HG02798 (cell line): ENCODE results near the gene ADARB2.
"Not testable (repeated sequence)": the region's sequence is repeated elsewhere in the genome, so short reads cannot be mapped to it uniquely, and the experiment has no call there.

Experiments
- ATAC-seq: cut with Tn5 transposase; IDR thresholded peaks from one replicate; pipeline ENCODE4 v1.9.1; 2021; ENCODE audit warnings: mild to moderate bottlenecking; ENCODE audit not compliant: unreplicated experiment, poor library complexity

The ADARB2 gene

DNA sequence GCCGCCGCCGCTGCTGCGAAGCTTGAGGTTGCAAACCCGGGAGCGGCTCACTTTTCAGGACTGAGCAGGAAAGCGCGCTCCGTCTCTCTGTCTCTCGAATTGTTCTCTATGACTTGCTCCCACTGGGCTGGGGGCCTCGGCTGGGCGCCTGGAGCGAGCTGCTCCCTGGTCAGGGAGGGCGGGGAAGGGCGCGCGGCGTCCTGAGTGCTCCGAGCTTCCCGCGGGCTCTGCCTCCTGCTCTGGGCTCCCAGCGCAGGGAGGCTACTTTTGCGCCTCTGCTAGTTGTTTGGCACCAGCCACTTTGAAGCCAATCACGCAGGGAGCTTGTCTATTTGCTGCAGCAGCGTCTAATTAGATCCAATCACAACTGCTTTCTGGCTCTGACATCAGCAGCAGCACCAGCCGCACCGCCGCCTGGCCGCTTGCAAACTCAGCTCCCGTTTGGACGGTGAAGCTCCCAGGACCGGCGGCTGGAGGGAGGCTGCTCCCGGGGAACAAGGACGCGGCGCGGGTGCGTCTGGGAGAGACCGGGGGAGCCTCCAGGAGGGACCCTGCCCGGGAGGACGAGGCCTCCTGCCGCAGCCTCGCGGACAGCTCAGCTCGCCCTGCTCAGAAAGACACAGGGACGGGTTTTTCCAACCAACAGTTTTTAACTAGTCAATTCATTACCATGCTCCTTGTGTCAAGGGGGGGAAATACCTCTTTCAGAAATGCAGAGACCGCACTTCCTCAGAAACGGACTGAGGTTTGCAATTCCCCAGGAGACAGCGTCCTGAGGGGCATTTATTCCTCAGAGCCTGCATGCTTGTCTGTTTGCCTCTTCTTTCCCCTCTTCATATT, at the start of gene ADARB2:
Gene ADARB2, minus strand, starts transcription at position 304 of the 840 bp plus-strand sequence.
- peak; percentile 84 for ATAC-seq

DNA sequence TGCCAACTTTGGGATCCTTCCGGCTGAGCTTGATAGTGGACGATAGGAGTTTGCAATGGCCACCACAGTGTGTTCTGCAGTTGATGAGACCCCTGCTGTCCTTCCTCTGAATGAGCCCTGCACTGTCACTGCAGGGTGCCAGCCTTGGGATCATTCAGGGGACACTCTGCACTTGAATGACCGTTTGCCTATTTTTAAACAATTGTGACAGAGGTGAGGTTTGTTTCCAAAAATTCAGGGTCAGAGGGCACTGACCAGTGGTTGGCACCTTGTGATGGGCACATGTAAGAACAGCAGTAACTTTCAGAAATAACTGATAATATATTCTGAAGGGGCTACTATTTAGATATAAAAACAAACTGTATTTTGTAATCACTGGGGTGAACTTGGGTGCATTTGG, 48.5 kb upstream of the ADARB2 start:
- ATAC-seq = no peak

DNA sequence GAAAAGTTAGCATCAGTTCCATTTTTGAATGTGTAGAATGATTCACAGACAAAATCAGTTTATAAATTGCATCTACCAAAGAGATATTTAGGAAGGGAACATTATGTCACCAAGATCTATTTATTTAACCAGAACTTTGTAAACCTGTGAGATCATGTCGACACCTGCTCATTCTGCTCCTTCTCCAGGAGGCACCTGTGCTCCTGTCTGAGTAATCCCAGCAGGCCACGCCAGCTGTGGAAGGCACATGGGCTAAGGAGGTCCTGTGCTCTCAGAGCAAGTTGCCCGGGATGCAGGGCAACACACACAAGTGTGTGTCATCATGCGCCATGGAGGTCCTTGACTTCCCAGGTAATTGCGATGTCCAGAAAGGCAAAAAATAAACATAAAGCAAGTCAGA, 45.5 kb upstream of the ADARB2 start:
- ATAC-seq = no peak

DNA sequence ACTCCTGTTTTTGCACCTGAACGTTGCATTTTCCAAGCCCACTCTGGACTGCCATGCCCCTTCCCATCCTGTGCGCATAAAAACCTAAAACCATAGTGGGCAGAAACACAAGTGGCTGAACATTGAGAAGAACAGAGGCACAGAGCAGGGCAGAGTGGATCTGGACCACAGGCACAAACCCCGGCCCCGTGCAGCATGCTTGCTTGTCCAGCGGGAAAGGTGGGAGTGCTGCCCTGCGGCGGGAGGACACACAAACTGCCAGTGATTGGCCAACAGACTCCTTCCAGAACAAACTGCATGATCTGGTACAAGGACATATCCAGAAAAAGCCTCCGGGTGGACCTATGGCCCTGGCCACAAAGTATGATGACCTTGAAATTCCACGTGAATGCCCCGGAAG, 42.5 kb upstream of the ADARB2 start:
- no peak for ATAC-seq

DNA sequence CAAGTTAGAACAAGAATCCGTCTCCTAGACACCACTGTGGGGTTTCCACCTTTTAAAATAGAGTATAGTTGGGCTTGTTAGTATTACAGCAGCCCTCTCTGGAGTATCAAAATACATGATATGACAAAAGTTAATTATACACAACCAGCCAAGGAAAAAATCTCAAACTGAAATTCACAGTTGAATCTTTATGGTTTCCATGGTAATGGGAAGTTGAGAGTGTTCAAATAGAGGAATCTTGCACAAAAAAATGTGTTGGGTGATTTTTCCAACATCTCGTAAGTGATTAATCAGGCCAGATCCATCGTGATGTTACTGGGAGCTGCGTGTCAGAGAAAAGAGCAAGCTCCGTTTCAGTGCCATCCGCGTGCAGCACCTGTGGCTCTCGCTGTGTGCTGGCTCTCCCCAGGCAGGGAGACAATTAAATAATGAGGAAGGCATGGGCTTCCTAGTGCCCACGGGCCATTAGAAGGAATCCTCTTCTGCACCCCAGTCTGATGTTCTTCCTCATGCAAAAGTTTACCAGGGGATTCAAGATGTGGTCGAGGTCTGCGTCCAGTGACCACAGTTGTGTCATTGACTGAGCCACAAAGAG, 41.1 kb upstream of the ADARB2 start:
- ATAC-seq = no peak

DNA sequence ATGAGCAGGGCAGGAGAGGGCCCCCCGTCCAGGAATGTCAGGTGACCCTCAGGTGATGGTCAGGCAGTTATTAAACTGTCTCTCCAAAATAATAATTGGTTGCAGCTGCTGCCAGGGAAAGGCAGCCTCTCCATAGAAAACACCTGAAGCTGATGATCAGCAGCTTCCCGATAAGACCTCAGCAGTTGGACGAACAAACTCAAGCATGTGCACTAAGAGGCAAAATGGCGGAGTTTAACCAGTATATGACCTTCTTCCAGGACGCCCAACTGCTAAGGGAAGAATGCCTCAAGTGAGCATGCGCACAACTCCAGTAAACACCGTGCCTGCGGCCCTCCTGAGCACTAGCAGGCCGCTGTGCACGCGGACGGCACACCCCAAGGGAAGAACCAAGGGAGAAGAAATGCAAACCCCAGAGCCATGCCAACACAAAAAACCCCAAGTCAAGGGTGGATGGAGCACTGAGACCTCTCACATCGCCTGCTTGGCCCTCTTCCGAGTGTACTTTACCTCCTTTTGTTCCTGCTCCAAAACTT, 38.9 kb upstream of the ADARB2 start:
- no peak for ATAC-seq

DNA sequence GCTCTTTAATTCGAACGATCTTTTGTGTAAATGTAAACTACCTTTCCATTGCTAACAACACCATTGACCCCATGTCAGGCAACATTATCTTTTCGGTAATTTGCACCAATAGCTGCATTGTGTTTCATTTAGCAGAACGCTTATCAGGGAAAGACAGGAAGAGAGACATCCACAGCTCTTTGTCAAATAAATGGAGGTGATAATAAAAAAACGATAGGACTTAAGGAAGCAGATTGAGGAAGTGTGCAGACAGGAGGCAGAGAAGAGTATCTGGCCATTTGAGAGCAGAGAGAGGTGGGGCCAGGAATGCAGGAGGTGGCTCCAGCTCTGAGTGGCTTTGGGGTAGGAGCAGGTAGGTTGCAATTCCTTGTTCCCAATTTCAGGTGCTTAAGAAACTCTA, 37.5 kb upstream of the ADARB2 start:
- ATAC-seq = no peak

DNA sequence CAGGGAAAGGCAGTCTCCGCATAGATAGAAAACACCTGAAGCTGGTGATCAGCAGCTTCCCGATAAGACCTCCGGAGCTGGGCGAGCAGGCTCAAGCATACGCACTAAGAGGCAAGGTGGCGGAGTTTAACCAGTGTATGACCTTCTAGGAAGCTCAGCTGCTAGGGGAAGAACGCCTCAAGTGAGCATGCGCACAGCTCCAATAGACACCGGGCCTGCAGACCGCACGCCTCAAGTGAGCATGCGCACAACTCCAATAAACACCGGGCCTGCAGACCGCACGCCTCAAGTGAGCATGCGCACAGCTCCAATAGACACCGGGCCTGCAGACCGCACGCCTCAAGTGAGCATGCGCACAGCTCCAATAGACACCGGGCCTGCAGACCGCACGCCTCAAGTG, 35.9 kb upstream of the ADARB2 start:
- not testable (repeated sequence) for ATAC-seq

DNA sequence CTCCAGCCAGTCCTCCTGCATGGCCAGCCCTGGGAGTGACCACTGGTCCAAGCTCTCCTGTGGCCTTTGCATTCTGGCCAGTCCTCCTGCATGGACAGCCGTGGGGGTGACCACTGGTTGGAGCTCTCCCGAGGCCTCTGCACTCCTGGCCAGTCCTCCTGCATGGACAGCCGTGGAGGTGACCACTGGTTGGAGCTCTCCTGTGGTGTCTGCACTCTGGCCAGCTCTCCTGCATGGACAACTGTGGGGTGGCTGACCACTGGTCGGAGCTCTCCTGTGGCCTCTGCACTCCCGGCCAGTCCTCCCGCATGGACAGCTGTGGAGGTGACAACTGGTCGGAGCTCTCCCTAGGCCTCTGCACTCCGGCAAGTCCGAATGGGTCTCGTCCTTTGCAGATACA, 28.7 kb upstream of the ADARB2 start:
- ATAC-seq = no peak

DNA sequence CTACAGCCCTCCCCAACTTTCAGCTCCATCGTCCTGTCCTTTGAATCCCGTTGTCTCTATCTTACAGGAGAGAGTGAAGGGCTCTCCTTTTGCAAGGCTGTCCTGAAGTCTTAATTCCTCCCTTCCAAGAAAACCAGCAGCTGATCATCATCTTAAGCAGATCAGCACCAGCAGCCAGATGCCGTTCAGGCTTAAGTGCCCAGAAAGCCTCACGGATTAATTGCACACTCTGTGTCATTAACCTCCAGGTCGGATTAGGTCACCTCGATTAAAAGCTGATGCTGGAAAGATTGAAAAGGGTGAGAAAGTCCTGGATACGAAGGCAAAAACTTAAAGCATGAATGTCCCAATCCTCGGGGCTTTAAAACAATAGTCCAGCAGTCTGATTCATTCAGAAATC, 24.8 kb upstream of the ADARB2 start:
- ATAC-seq = no peak

DNA sequence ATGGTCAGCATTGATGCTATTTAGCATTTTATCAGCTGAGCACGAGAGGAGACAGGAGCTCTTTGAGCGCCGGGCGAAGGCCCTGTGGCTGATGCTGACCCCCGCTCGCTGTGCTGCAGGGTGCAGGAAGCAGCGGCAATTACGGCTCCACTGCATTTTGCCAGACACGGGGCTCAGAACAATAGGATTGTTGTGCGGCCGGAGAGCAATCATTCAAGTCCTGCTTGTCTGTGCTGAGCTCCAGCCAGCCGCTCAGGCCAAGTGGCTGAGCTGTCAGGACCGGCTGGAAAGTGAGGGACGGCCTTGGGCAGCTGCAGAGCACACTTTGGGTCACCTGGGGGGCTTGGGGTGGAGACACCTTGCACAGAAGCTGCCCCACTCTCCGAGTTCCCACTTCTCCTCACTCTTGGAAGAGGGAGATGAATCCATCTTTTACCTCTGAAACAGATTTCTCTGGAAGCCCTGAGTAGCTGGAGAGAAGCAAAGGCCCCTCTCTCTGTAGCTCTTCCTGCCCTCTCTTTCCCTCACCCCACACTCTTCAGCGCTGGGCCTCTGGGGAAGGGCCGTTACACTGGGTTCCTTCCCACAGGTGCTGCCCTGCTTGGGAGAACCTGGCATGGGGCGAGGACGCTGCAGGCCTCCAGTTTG, 17.3 kb upstream of the ADARB2 start:
- ATAC-seq = no peak

DNA sequence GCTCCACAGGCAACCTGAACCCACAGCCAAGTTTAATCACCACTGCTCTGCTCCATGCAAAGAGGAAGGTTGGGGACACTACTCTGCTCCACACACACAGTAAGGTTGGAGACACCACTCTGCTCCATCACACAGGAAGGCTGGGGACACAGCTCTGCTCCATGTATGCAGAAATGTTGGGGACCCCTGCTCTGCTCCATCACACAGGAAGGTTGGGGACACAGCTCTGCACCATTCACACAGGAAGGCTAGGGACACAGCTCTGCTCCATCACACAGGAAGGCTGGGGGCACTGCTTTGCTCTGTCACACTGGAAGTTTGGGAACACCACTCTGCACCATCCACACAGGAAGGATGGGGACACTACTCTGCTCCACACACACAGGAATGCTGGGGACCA, 14.8 kb upstream of the ADARB2 start:
- no peak for ATAC-seq

DNA sequence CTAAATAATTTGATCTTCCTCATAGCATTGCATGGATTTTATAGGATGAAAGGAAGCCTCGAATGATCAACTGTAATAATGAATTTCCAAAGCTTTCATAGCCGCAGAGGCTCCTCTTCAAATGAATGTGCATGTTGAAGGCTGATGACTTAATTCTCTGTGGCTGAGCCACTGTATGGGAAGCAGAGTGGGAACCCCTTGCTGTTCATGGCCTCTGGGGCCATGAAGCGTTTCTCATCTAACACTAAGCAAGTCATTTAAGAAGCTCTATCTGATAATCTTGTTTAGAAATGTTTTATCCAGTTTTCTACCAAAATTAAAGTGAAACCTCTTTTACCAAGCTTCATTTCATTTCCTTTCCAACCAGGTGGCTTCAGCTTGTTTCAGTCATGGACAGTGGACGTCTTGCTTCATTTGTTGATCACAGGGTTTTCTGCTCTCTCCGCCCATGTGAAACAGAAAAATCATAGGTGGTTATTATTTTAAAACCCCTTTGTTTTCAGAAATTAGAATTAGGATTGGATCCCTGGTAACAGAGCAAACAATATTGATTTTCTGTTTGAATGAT, 10.3 kb upstream of the ADARB2 start:
- ATAC-seq = no peak

DNA sequence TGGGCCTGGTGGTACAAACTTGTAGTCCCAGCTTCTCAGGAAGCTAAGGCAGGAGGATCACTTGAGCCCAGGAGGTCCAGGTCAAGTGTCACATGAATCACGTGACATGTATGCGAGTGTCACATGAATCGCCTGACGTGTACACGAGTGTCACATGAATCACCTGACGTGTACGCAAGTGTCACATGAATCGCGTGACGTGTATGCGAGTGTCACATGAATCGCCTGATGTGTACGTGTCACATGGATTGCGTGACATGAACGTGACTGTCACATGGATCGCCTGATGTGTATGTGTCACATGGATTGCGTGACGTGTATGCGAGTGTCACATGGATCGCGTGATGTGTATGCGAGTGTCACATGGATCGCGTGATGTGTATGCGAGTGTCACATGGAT, 9.5 kb upstream of the ADARB2 start:
- no peak for ATAC-seq

DNA sequence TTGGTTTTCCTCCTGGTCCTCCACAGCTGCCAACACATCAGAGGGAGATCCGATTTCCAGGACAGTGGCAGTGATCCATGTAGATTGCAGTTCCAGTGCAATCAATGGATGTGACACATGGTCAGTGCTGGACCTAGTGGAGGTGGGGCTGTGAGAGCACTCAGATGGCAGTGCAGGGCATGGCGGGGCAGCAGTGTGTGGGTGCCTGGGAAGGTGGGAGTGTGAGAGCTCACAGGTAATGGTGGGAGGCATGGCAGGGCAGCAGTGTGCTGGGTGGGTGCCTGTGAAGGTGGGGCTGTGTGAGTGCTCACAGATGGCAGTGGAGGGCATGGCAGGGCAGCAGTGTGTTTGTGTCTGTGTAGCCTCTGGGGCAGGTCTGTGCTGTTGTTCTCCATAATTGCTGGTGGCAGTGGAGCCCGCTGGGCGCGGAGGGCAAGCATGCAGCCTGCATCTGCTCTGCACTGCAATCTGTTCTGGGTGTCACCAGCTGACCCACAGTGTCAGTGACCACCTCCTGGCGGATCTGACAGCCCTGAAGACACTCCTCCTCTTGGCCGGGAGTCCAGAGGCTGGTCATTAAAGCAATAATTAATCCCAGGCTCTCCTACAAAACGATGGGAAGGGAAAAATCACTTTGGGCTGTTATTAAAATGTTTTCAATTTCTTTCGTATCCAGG, 8.6 kb upstream of the ADARB2 start:
- no peak for ATAC-seq

DNA sequence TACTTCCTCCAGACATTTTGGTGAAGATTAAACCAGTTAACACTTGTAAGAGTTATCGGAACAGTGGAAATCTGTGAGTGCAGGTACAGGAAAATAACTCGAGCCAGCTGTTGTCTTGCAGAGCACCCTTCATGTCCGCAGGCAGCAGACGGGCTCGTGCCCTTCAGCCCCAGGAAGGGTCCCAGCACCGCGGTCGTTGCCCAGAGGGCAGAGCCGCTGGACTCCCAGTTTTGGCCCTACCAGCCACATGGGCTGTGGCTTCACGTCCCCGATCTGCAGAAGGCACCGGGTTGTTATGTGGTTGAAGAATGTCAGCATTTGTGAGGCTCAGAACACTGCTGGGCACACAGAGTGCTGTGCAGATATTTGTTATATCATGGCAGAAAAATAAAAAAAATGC, 7.2 kb upstream of the ADARB2 start:
- no peak for ATAC-seq

DNA sequence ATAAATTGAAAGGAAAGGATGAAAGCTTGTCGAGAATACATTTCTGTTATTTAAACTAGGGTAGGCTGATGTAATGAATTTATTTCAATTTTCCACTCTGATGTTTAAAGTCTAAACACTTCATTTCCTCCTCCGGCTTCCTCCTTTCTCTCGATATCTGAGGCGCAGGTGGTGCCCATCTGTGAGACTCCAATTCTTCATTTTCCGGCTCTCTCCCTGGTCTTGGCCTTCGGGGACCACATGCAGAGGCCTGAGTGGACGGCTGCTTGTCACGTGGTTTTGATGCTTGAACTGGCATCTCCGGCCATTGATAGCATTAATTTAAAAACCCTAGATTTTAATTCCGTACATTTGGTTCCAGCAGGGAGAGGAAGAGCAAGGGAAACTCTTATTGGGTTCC, 5.8 kb upstream of the ADARB2 start:
- no peak for ATAC-seq

DNA sequence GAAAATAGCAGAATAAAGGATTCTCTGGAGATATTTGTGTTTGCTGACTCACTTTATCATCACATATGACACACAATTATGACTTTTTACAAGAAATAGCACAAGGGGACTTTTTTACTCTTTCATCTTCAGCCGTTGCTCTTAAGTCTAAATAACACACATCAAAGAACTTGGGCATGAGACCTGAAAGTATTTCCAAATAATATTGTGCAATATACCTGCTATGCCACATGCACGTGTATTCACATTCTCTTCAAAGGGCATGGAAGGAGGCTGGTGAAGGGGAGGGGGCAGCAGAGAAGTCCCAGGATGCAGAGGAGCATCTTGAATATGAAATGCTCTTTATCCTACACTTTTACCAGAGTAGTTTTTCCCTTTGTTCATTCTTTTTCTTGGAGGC, 4.1 kb upstream of the ADARB2 start:
- no peak for ATAC-seq

DNA sequence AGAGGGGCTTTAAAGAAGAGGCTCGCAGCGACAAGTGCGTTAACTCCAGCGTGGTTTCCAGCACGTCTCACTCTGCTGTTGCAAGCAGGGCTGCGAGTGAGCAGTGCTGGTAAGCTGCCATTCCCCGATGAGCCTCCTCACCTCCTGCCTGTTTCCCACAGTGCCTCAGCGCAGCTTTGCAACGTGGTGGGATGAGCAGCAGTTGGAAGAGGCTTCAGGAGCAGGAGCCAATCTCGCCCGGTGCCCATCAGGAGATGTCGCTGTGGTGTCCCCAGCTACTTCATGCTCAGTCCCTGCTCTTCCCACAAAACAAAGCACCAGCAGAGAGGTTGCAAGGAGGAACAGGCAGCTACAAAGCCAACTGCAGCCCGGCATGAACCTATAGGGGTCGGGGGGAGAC, 2.4 kb upstream of the ADARB2 start:
- no peak for ATAC-seq

DNA sequence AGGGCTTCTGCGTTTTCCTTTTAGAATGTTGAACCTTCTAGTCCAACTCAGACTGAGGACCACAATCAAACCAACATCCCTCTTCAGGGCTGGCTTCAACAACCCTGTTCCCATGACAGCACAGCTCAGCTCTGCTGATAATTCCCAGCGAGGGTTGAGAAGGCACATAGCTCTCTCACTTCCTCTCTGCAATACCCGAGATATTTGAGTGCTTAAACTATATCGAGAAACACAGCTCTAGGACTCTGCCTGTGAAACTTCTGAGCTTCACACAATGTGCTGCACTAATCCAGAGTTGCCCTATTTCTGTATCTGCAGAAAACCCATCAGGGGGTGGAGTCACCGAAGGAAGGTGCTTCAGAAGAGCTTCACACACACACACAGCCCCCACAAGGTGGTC, 1.6 kb upstream of the ADARB2 start:
- ATAC-seq = peak; percentile 53

DNA sequence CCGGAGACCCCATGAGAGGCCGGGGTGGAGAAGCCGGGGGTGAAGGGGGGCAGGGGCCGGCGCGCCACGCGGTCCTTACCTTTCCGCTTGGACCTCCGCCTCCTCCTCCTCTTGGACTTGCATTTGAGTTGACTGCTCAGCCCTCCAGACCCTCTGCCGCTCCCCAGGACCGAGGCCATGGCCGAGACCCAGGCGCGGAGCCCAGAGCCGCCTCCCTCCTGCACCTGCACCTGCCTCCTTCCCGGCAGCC, 428 bp downstream of the ADARB2 start:
- ATAC-seq = no peak
